NCI-H128 (cell line): ENCODE data around the gene SUMF1.

ENCODE experiments used
- DNase-seq: peaks from one replicate; lab custom pipeline; 2025; ENCODE audit not compliant: unreplicated experiment; lab: John Stamatoyannopoulos, UW

SUMF1 gene

DNA sequence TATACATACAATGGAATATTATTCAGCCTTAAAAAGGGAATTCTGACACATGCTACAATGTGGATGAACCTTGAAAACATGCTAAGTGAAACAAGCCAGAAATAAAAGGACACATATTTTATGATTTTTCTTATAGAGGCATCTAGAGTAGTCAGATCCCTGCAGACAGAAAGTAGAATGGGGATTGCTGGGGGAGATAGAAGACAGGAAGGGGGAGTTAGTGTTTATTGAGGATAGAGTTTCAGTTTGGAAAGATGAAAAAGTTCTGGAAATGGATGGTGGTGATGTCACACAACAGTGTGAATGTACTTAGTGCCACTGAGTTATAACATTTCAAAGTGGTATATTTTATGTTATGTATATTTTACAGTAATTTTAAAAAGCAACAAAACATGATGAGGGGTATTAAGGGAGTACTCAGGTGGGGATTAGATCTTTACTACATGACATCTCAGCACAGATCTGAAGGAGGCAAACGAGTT lies 30.8 kb upstream of the SUMF1 start:
- DNase-seq = no peak

DNA sequence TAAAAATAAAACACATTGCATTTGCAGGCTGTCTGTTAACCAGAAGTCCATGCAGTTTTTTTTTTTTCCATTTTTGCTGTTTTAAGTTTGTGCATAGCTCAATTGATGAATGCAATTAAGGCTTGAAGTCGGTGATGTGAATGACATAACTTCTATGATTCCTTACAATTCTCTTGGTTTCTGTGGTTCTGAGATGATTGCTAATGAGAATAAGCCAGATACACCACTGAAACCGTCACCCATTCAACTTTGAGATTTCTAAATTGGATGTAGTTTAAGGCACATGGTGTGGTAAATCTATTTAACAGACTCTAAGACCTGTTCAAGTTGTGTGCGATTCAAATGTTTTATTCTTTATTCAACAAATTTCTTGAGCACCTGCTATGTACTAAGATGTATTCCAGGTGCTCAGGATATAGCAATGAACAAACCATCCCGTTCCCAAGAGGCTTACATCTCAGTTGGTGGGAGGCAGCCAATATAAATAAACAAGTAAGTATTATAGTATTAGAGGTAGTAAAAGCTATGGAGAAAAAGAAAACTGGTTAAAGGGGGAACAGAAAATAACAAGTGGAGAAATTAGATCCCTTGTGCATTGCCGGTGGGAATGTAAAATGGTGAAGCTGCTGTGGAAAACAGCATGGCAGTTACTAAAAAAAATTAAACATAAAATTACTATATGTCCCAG lies 30.1 kb upstream of the SUMF1 start:
- DNase-seq = no peak

DNA sequence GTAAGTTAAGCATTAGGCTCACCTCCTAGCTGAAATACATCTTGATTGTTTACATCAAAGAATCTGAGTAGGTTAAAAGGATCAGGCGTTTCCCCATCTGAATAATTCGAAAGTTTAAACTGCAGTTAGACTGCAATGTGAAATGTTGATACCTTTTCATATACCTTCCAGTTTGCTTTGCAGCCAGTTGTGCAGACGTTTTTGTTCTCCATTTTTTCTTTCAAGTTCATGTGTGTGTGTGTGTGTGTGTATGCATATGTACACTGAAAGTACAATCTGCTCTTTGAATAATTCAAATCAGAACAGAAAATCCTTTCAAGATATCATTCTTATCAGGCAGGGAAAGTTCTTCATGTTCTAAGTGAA lies 29.0 kb upstream of the SUMF1 start:
- no peak for DNase-seq

DNA sequence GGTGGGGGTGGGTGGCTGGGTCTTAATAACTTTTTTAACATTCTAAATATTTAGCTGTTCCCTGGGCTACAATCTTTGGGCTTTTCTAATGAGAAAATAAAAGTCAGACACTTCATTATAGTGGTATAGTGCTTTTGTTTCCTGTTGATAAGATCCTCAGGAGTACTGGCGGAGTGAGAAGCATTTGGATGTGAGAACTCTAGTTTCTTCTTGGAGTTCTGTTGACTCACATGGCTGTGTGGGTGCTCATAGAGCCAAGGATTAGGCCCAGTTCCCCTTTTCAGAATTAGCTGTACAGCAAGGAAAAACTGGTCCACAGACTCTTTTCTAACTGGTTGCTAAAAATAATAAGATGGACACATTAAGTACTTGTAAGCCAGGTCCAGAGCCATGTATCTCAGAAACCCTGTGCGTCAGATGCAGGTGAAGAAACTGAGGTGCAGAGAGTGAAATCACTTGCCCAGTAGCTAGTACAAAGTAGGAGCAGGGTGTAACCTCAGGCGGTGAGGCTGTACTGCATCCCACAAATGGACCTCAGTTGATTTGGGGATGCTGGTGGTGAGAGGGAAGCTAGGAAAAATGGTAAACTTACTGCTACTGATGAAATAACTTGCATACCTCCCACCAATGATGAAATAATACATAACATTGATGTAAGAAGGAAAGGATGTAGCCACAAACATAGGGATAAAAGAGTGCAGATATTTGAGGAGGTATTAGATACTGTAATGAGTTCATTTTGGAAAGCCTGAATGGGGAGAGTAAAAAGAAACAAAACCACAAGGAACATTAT lies 28.4 kb upstream of the SUMF1 start:
- no peak for DNase-seq

DNA sequence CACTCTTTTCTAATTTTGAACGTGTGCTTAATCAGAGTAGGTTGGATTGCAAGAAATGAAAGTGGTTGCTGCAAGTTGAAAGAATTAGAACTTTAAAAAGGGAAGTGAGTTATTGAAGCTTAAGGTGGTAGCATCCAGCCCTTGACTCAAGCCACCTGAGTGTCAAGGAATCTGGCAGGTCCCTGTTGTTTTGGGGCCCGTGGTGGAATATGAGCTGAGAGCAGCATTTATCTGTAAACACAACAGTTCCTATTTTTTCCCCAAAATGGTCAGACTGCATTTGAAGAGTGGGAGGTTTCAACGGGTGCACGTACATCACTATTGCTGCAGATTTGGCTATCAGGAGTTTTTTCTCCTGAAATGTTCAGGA lies 27.8 kb upstream of the SUMF1 start:
- no peak for DNase-seq

DNA sequence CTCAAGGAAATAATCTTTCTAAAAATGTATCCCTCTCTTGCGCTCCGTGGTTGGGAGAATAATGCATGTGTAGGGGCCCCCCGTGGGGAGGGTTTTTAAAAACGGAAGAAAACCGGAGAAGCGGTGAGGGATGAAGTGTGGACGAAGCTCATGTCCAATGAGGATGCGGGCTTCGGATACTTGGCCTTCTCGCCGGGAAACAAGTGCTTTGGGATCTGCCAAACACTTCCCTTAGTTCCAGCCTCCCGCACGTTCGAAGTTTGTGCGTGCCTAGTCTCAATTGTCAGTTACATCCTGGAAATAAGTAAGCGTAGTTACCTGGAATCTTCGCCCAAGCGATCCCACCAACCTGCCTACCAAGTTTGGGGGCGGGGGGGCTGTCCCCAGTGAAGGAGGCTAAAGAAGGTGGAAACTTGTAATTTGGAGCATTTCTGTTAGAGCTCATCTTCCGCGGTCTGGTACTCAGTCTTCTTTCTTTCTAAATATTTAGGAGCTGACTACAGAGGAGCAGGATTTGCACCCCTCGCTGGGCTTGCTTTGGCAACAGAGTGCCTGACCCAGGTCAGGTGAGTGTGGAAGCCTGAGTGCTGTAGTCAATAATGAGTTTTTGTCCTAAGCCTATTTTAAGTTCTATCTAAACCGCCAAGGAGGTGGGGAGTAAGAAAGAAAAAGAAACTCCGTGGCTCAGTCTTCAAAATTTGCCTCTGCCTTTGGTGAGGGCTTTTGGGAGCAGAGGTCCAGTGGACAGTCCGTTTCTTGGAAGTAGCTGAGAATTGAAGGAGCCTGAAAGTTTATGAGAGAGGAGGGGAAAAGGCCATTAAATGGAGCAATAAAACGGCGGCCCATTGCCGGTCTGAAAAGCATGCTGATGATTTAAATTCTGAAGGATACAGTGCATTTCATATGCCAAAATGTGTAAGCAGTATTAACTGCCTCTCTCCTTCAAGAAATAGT lies 27.1 kb upstream of the SUMF1 start:
- no peak for DNase-seq

DNA sequence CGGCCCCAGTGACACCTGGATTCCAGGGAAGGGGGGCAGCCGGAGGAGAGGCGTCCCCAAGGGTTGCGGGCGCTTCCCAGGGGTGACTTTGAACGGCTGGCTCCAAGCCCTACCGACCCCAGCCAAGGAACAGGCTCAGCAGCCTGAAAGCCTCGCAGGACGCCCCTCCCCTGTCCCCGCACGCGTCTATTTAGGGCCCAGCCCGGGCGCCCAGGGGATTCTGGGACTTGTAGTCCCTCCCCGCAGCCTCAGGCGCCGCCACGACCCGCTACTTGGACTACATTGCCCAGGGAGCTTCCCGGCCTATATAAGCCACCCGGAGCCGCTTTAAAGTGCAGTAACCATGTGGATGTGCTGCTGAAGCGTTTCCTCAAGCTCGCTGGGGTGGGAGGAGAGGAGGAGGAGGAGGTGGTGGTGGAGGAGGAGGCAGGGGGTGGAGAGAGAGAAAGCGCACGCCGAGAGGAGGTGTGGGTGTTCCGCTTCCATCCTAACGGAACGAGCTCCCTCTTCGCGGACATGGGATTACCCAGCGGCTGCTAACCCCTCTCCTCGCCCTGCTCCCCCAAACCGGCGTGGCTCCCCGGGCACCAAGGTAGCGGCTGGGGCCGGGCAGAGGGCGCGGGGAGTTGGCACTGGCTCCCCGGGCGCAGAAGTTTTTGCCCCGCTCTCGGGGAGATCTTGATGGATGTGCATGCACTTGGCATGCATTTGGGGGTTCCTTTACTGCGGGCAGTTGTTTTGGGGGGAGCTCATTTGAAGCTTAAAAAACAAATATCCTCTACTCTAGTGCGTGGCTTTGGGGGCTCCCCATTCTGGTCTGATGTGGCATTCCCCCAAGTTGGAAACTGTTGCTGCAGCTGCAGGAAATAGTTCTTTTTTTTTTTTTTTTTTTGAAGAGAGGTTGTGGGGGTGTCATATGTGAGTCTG lies 26.2 kb upstream of the SUMF1 start, which contains the start of gene ITPR1:
TSS of gene ITPR1 (plus strand) at position 335 of the 927 bp plus-strand sequence. CDS start 23,144 bp downstream, outside the sequence.
- peak; percentile 80 for DNase-seq

DNA sequence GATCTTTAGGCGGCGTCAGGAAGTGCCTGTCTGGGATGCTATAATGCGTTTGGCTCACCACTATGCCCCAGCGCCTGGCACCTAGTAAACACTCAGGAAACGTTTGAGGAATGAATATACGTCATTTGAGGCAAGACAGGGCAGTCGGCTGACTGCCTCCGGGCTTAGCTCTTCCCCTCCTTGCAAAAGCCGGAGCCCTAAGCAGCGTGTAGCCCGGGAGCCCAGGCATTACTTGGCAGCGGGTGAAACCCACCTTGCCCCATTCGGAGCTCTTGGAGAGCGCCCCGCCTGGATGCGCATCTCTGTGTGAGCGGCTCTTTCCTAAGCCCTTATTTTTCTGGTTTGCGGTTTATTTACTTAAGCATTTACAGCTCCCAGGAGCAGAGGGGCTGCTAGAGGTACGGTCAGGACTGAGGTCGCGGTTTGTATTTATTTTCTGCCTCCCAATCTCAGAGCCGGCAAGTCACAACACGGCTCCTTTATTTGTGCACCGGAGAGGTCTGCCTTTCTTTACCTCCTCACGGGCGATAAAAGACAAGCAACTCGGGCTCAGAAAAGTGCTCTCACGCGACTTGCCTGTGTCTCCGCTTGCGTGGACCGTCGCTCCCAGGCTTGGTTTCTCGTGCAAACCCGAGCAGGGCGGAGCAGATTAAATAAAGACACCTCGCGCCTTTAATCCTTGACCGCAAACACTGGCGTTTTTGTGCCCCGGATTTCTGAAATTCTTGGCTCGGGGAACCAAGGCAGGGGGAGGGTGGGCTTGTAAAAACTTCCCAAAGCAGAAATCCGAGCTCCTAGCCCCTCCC lies 25.3 kb upstream of the SUMF1 start:
- DNase-seq = peak; percentile 24

DNA sequence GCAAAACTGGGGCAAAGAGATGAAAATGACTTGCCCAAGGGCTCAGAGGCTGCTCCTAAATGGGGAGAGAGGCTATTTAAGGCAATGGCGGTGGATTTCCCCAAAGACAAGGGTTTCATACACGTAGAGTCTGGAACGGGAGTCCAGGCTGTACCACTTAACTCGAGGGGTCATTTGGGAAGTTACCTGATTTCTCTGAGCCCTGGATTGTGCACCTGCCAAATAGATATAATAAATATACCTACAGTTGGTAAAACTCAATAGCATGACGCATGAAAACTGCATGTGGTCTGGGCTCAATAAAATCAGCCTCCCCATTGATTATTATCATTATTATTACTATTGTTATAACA lies 24.8 kb upstream of the SUMF1 start:
- DNase-seq = no peak

DNA sequence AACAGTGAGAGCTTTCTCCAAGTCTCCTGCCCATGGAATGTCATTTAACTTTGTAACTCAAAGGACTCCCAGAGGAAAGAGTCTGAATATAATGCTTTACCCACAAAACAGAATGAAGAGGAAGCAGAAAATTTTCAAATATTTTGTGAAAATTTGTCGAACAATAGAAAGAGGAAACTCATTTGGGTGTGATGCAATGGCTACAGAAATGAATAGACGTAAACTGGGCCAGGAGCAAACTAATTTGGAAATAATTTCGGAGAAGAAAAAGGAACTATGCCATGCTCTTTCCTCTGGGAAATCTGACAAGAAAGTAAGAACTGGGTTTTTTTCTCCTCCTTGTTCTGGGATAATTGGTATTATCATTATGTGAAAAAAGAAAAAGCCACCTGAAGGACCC lies 11.2 kb upstream of the SUMF1 start:
- no peak for DNase-seq

DNA sequence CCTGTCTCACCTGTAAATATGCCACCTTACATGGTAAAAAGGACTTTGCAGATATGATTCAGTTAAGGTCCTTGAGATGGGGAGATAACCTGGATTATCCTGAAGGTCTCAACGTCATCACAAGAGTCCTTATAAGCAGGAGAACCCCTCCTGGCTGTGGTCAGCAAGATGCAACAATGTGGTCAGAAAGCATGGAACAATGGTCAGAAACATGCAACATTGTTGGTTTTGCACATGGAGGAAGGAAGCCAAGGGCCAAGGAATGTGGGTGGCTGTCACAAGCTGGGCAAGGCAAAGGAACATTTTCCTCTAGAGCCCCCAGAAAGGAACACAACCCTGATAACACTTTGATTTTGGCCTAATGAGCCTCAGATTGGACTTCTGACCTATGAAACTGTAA lies 9.4 kb upstream of the SUMF1 start:
- no peak for DNase-seq

DNA sequence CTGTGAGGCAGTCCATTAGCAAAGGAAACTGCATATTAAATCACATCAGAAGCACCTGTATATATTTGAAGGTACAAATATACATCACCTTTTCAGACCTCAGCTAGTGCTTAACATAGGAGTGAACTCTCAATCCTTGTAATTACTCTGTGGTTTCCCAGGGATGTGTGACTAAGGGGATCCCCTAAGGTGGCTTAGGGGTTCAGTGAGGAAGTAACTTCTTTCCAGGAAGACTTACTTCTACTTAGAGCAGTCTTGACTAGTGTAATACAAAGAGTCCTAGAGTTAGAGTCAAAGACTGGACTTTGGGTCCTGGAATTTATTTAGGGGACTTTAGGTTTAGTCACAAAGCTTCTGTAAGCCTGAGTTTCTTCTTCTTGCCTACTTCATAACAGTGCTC lies 8.7 kb upstream of the SUMF1 start:
- DNase-seq = no peak

DNA sequence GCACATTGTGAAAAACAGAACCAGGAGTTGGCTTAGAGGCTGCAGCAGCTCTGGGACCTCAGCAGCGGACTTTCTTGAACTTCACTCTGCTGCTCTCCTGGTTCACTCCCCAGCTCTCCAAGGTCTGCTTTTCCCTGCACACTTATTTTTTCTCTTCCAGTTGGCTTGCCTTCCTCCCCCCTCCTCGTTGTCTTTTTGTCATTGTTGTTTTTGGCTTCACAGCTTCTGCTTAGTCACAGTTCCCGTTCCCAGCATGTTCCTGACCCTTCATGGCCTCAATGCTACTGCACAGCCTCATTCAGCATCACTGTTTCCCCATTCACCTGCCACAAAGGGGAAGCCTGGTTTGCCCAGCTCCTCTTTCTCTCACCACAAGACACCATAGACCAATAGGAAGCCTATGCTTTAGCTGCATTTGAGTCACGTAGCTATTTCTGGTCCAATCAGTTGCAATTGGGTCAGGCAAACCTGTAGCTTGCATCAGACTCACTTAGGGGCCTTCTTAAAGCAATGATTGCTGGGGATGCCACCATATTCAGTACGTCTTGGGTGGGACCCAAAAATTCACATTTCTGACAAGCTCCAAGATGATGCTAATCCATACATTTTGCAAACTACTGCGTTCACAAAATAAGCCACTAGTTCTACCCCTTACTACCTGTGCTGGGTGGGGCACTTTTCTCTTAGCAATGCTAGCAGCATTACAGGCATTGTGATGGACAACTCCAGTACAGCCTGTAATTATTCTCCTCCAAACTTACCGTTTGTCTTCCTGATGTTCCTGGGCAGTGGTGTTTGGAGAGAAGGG lies 7.8 kb upstream of the SUMF1 start:
- DNase-seq = no peak

DNA sequence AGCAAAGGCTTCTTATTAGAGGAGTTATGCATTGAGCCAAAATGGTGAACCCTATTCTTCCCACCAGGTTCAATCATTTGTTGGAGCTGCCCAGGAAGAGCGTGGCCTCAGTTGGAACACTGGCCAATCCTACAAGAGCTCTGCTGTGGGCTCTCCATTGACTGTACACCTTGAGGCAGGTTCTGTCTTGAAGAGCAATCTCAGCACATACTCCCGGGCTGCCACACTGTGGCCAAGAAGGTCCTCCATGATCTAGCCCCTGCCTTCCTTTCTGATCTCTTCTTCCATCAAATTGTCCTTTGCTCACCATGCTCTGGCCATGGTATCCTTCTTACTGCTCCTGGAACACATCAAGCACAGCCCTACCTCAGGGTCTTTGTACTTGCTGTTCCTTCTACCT lies 5.7 kb upstream of the SUMF1 start:
- no peak for DNase-seq

DNA sequence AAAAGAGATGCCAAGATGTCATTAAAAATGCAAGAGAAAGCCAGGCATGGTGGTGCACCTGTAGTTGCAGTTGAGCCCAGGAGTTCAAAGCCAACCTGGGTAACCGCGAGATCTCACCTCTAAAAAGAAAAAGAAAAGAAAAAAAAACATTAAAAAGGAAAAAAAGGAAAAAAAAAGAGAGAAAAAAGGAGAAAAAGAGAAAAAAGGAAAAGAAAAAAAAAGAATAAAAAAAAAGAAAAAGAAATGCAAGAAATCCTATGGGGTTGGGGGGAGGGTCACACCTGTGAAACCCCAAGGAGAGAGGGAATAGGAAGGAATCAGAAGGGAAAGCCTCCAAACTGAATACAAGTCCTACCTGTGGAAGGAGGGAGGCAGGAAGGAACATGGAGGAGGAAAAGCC lies 5.2 kb upstream of the SUMF1 start:
- no peak for DNase-seq

DNA sequence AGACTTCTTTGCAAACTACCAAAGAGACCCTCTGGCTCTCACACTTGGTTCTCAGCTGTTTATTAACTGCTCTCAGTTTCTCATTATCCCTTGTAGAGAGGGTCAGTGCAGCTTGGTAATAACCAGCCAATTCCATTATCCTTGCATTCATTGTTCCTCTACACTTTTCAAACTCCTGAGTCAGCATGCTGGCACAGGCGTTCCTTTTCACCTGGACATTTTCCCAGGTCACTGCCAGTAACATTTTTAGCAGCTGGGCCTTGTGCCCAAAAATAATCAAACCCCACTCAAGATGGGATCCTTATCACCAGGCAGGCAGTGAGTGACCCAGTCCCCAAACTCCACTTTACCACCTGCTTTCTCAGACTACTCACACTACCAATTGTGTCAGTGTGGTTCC lies 4.8 kb upstream of the SUMF1 start:
- DNase-seq = no peak

DNA sequence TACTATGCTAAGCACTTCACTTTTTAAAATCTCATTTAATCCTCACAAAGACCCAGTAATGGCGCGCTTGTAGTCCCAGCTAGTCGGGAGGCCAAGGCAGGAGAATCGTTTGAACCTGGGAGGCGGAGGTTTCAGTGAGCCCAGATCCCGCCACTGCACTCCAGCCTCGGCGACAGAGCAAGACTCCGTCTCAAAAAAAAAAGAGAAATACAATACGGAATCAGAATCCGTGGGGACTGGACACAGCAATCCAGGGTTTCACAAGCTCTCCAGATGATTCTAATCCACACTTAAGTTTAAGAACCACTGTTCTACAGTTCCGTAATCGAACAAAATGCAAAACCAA lies 426 bp upstream of the SUMF1 start:
- DNase-seq = no peak

DNA sequence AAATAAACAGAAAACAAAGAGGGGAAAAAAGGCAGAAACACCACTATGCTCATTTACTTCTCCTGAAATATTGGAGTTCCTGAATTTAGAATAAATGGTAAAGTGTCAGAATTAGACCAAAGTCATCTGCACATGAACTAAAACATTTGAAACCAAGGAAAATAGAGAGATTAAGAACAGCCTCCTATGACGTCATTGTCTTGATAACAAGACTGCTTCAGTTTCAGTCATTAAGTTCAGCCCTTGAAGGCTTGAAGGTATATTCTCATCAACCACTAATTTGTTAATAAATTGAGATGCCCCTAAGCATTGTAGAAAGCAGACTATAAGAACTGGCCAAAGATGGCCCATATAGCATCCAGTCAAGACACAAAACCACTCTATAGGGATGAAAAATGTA lies 2.5 kb downstream of the SUMF1 start:
- DNase-seq = no peak
